NT2/D1 (cell line): ENCODE measurements around the gene FOXC2.

Experiments used
- DNase-seq: peaks from one replicate; pipeline ENCODE4 v3.0.0-alpha.2; 2011; ENCODE audit warnings: low read depth, low spot score
- H3K27me3 ChIP-seq: 2 replicates; pipeline ENCODE4 v1.6.0; 2011; ENCODE audit warnings: mild to moderate bottlenecking; ENCODE audit not compliant: insufficient read length, insufficient read depth
- H3K36me3 ChIP-seq: 2 replicates; pipeline ENCODE4 v1.6.1; 2011; ENCODE audit warnings: mild to moderate bottlenecking, low read length, mixed read lengths; ENCODE audit not compliant: insufficient read depth, insufficient read length
- H3K4me1 ChIP-seq: 2 replicates; pipeline ENCODE4 v1.5.1; 2011; ENCODE audit not compliant: insufficient read depth, insufficient read length
- H3K4me3 ChIP-seq: 2 replicates; pipeline ENCODE4 v1.5.1; 2011; ENCODE audit warnings: low read depth; ENCODE audit not compliant: insufficient read length
- H3K9ac ChIP-seq: 2 replicates; pipeline ENCODE4 v1.6.0; 2011; ENCODE audit warnings: low read depth; ENCODE audit not compliant: insufficient read length
- H3K9me3 ChIP-seq: 2 replicates; pipeline ENCODE4 v1.5.1; 2011; ENCODE audit warnings: mild to moderate bottlenecking, low read length; ENCODE audit not compliant: insufficient read depth
- SUZ12 ChIP-seq: IDR thresholded peaks from 2 replicates; pipeline ENCODE4 v1.6.1; 2011; ENCODE audit not compliant: insufficient read length, insufficient read depth; ENCODE audit errors: extremely low read depth
- YY1 ChIP-seq: IDR thresholded peaks from 2 replicates; pipeline ENCODE4 v1.6.1; 2011; ENCODE audit not compliant: insufficient read length, insufficient read depth
- ZNF274 ChIP-seq: IDR thresholded peaks from 2 replicates; pipeline ENCODE4 v1.6.1; 2011; ENCODE audit warnings: mild to moderate bottlenecking, low read depth, low read length

FOXC2 gene

GRCh38 chr16:86597126-86597879, 30.7 kb downstream of the FOXC2 start:
- TF ChIP-seq YY1 (no peak), SUZ12 (no peak), ZNF274 (no peak)
- H3K36me3 ChIP-seq: no peaks in the 10 kb centered on the region
- H3K27me3 ChIP-seq: no peaks in the 10 kb centered on the region
- no peak overlapping the region for H3K4me3 ChIP-seq
- no peak for DNase-seq
- no peak overlapping the region for H3K9ac ChIP-seq
- H3K4me1 ChIP-seq: peaks cover 4% of the 10 kb centered on the region
- peaks cover 7% of the 10 kb centered on the region; the same call in 1 of the 2 replicates for H3K9me3 ChIP-seq

DNA sequence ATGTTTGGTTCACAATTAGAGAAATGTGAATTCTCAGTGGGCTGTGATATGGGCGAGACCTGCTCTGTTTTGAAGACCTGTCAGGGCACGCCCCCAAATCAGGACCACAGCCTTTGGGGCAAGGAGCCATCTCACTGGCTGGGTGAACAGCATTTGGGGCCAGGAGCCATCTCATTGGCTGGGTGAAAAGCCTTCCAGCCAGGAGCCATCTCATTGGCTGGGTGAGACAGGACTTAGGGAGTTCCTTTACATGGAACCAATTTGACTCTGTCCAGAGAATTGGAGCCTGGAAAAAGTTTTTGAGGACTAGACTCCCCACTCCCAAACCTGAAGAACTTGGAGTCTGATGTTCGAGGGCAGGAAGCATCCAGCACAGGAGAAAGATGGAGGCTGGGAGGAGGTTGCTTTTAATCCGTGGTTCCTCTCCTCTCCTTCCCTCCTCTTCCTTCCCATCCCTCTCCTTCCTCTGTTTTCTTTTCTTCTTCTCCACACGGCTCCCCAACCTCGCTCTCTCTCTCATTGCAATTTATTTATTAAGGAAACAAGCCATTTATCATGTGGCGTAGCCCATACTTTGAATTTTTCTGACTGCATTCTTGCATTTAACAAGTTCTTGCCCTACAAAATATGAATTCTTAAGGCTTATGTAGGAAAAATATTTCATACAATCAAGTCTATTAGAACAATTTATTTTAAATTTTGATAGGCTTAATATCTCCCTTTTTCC, 31.4 kb downstream of the FOXC2 start:
- H3K9me3 ChIP-seq: peaks cover 7% of the 10 kb centered on the region; the same call in 1 of the 2 replicates
- no peaks in the 10 kb centered on the region for H3K36me3 ChIP-seq
- TF ChIP-seq YY1 (no peak), ZNF274 (no peak), SUZ12 (no peak)
- no peaks in the 10 kb centered on the region for H3K27me3 ChIP-seq
- no peak for DNase-seq
- peaks cover 4% of the 10 kb centered on the region for H3K4me1 ChIP-seq
- H3K4me3 ChIP-seq: no peak overlapping the region
- no peak overlapping the region for H3K9ac ChIP-seq

DNA sequence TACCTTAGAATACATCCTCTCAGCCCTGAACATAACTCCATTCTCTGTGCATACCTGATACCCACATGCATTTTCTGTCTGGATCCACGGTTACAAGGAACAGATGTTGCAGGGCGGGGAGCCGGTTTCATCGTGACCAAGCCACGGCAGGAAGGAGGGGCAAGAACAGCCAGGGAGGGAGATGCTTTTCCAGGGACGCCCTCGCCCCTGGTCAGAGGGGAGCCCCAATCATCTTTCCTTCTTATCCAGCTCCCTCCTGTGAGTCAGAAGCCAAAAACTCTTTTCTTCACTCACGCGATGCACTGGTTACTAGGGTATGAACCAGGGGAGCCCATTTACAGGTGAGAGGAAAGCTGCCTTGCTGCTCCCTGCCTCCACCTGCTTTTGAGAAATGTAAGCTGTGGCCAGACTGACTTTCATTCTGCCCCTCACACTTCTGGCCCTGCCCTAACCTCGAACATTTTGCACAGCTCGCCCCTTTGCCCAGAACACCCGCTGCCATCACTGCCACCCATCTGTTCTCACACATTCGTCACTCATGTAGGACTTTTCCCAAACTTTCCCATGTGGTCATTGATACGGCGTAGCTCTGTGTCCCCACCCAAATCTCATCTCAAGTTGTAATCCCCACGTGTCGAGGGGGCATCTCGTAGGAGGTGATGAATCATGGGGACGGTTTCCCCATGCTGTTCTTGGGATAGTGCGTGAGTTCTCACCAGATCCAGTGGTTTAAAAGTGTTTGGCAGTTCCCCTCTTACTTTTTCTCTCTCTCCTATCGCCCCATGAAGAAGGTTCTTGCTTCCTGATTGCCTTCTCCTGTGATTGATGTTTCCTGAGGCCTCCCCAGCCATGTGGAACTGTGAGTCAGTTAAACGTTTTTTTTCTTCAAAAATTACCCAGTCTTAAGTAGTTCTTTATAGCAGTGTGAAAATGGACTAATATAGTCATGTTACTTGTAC, 32.3 kb downstream of the FOXC2 start:
- peaks cover 1% of the 10 kb centered on the region for H3K27me3 ChIP-seq
- H3K4me1 ChIP-seq: peaks cover 4% of the 10 kb centered on the region
- TF ChIP-seq YY1: no peak
- no peak for TF ChIP-seq ZNF274
- TF ChIP-seq SUZ12: no peak
- no peak overlapping the region for H3K4me3 ChIP-seq
- H3K36me3 ChIP-seq: no peaks in the 10 kb centered on the region
- no peak for DNase-seq
- peaks cover 7% of the 10 kb centered on the region; the same call in 1 of the 2 replicates for H3K9me3 ChIP-seq
- H3K9ac ChIP-seq: no peak overlapping the region

- no peak for TF ChIP-seq YY1
- no peak for TF ChIP-seq ZNF274
- TF ChIP-seq SUZ12: no peak
Observed at GRCh38 chr16:86601356-86601755, 34.7 kb downstream of the FOXC2 start.

DNA sequence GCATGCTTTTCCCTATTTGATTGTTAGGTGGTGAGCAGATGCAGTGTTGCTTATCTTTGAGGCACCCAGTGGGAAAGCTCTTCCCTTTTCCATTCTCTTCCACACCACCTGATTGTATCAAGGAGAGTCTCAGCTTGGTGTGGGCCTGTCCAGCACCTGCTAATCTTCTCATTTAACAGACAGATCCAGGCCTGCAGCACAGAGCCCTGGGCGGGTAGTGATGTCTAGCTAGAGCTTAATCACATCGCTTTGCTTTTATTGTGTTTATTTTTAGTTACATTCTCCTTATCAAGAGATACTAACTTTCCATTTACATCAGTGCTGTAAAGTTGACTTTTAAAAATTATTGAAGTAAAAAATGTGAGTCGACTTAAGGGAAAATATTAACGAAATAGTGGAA, 35.9 kb downstream of the FOXC2 start:
- Histone ChIP-seq H3K36me3 (no peaks in the 10 kb centered on the region), H3K4me1 (no peaks in the 10 kb centered on the region), H3K4me3 (no peak overlapping the region), H3K27me3 (peaks cover 3% of the 10 kb centered on the region), H3K9me3 (peaks cover 7% of the 10 kb centered on the region; the same call in 1 of the 2 replicates), H3K9ac (no peak overlapping the region)
- TF ChIP-seq SUZ12 (no peak), YY1 (no peak), ZNF274 (no peak)
- DNase-seq: no peak

More at GRCh38 chr16:86601356-86601755, 34.7 kb downstream of the FOXC2 start:
- Histone ChIP-seq H3K4me1 (no peaks in the 10 kb centered on the region), H3K9me3 (peaks cover 7% of the 10 kb centered on the region; the same call in 1 of the 2 replicates), H3K27me3 (peaks cover 3% of the 10 kb centered on the region), H3K36me3 (no peaks in the 10 kb centered on the region), H3K9ac (no peak overlapping the region), H3K4me3 (no peak overlapping the region)
- no peak for DNase-seq

- DNase-seq: no peak
- Histone ChIP-seq H3K4me1 (no peaks in the 10 kb centered on the region), H3K9me3 (no peaks in the 10 kb centered on the region; the same call in 1 of the 2 replicates), H3K4me3 (no peak overlapping the region), H3K36me3 (no peaks in the 10 kb centered on the region), H3K9ac (no peak overlapping the region), H3K27me3 (peaks cover 3% of the 10 kb centered on the region)
- TF ChIP-seq SUZ12 (no peak), ZNF274 (no peak), YY1 (no peak)
Observed at GRCh38 chr16:86604436-86605193, 38.0 kb downstream of the FOXC2 start.
